ENCODE measurements around the gene PUS1. TPM values are rescaled to one million over a fixed set of nuclear protein-coding genes. Genes with fewer than 3 reads are reported as not detected.

The PUS1 gene
- total and polyA plus RNA-seq, 2 of the 8 experiments (the other 6 are each of a cell fraction or from before 2014, with no cell fraction given): 48.1 to 81.2 TPM

DNA sequence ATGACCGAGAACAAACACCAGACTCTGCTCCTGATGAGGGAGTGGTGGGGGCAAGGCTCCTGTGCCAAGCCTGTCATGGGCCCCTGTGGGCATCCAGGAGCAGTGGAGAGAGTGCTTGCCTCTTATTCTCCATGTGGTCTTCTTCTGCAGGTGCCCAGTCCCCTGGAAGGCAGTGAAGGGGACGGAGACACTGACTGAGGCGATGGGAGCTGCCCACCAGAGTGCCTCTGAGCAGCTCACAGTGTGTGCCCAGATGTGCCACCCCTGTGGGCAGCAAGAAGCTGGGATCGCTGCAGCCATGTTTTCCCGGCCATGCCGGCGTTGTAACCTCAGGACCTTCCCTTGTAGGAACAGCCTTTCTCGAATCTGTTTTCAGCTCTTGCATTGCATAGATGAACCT, 14.3 kb downstream of the PUS1 start (continued):
- TF ChIP-seq, protein P1, sequence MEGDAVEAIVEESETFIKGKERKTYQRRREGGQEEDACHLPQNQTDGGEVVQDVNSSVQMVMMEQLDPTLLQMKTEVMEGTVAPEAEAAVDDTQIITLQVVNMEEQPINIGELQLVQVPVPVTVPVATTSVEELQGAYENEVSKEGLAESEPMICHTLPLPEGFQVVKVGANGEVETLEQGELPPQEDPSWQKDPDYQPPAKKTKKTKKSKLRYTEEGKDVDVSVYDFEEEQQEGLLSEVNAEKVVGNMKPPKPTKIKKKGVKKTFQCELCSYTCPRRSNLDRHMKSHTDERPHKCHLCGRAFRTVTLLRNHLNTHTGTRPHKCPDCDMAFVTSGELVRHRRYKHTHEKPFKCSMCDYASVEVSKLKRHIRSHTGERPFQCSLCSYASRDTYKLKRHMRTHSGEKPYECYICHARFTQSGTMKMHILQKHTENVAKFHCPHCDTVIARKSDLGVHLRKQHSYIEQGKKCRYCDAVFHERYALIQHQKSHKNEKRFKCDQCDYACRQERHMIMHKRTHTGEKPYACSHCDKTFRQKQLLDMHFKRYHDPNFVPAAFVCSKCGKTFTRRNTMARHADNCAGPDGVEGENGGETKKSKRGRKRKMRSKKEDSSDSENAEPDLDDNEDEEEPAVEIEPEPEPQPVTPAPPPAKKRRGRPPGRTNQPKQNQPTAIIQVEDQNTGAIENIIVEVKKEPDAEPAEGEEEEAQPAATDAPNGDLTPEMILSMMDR (IDR thresholded peaks at IDR 0.05; ENCODE audit: control extremely low read depth in 1 of 3, insufficient read depth in 1 of 3, low read depth in 1 of 3, low read length in 3 of 3): no peak
- TF ChIP-seq CTBP2 (IDR thresholded peaks at IDR 0.05; ENCODE audit: borderline replicate concordance, insufficient read depth, insufficient read length, low read length): no peak
- TF ChIP-seq ZNF274 (IDR thresholded peaks at IDR 0.05; ENCODE audit: borderline replicate concordance, extremely low read depth, low read length): no peak
- TF ChIP-seq SIX5 (IDR thresholded peaks at IDR 0.05; ENCODE audit: low read depth, low read length): no peak
